GM12878 (cell line): ENCODE measurements around the gene LRR1. TPM values are rescaled to one million over a fixed set of nuclear protein-coding genes. Genes with fewer than 3 reads are reported as not detected.

ENCODE experiments used
- ATAC-seq: fragments of 200-7000 bp; cut with Tn5 transposase; 3 replicates; pipeline ENCODE4 v1.9.1; 2020; ENCODE audit warnings: mild to moderate bottlenecking, moderate library complexity
- BruUV-seq: library from RNA; stranded (reverse); fragments of 400-500 nt; replicated peaks from 2 replicates; lab custom pipeline; 2021; lab: Mats Ljungman, UMichigan
- CTCF ChIA-PET: fragments of 300-600 bp; sonication (Branson Sonifier 250); formaldehyde crosslinking; extraction: SDS; loops from one replicate; lab custom pipeline; 2021; ENCODE audit warnings: inconsistent platforms; lab: Yijun Ruan, JAX
- POLR2A ChIA-PET: fragments of 350-600 bp; formaldehyde crosslinking; extraction: SDS; loops from one replicate; lab custom pipeline; 2021; ENCODE audit warnings: inconsistent platforms; lab: Charles Lee
- RAD21 ChIA-PET: fragments of 300-600 bp; sonication (Branson Sonifier 250); formaldehyde crosslinking; loops from one replicate; lab custom pipeline; 2023; ENCODE audit warnings: antibody characterized with exemption; ENCODE audit not compliant: unreplicated experiment; lab: Charles Lee
- SMC1A ChIA-PET: fragments of 300-600 bp; sonication (Branson Sonifier 250); formaldehyde crosslinking; loops from one replicate; lab custom pipeline; 2023; ENCODE audit not compliant: unreplicated experiment, uncharacterized antibody; lab: Charles Lee
- DNase-seq: peaks from one replicate; pipeline ENCODE4 v3.0.0-alpha.2; 2011; ENCODE audit warnings: low read depth, low spot score
- FAIRE-seq: peaks from 3 replicates; lab custom pipeline; 2011; peaks lifted over from hg19 to GRCh38; lab: Jason Lieb, UNC
- H2AFZ ChIP-seq: 2 replicates; pipeline ENCODE4 v1.6.0; 2011; ENCODE audit warnings: low read depth, low read length, control low read depth; ENCODE audit not compliant: control insufficient read depth
- H3K27ac ChIP-seq: 2 replicates; pipeline ENCODE4 v1.5.1; 2011; ENCODE audit warnings: control low read depth; ENCODE audit not compliant: control insufficient read depth, insufficient read depth
- H3K27me3 ChIP-seq, 2 experiments: replicated peaks in 1 of 2; 2 replicates each; pipeline versions ENCODE4 v1.6.0 to v1.6.1; 2011; ENCODE audit warnings: low read length in 1 of 2; ENCODE audit not compliant: control insufficient read depth in 2 of 2, insufficient read depth in 2 of 2
- H3K36me3 ChIP-seq, 2 experiments: 2 replicates each; pipeline ENCODE4 v1.5.1; 2011; ENCODE audit warnings: low read length in 1 of 2; ENCODE audit not compliant: control insufficient read depth in 2 of 2, insufficient read depth in 2 of 2
- H3K4me1 ChIP-seq: 2 replicates; pipeline ENCODE4 v1.6.1; 2011; ENCODE audit warnings: mild to moderate bottlenecking, low read length, moderate library complexity, mixed read lengths; ENCODE audit not compliant: control insufficient read depth, insufficient read depth
- H3K4me2 ChIP-seq: 2 replicates; pipeline ENCODE4 v1.6.0; 2011; ENCODE audit warnings: control low read depth; ENCODE audit not compliant: control insufficient read depth, insufficient read depth
- H3K4me3 ChIP-seq: fragments of 200-600 bp; sonication (generic); 2 replicates; pipeline ENCODE4 v1.5.1; 2016
- H3K79me2 ChIP-seq: 2 replicates; pipeline ENCODE4 v1.6.0; 2011; ENCODE audit warnings: low read length; ENCODE audit not compliant: control insufficient read depth, insufficient read depth
- H3K9ac ChIP-seq: 2 replicates; pipeline ENCODE4 v1.8.0; 2011; ENCODE audit warnings: low read length, control low read depth, mixed read lengths; ENCODE audit not compliant: control insufficient read depth, insufficient read depth
- H3K9me3 ChIP-seq: replicated peaks from 3 replicates; pipeline ENCODE4 v1.5.1; 2011; ENCODE audit warnings: mild to moderate bottlenecking, low read length; ENCODE audit not compliant: control insufficient read depth, insufficient read depth
- H4K20me1 ChIP-seq: 2 replicates; pipeline ENCODE4 v1.6.0; 2011; ENCODE audit not compliant: control insufficient read depth, insufficient read depth
- ATF7 ChIP-seq: fragments of 450-650 bp; IDR thresholded peaks from 2 replicates; pipeline ENCODE4 v1.6.1; 2016; ENCODE audit warnings: low read depth, mild to moderate bottlenecking
- BACH1 ChIP-seq: fragments of 450-650 bp; IDR thresholded peaks from 2 replicates; pipeline ENCODE4 v1.6.1; 2017; ENCODE audit warnings: mild to moderate bottlenecking, borderline replicate concordance
- CHD2 ChIP-seq: IDR thresholded peaks from 2 replicates; pipeline ENCODE4 v1.6.1; 2011; ENCODE audit warnings: low read depth, low read length, improper control_type of control experiment, borderline replicate concordance
- CHD4 ChIP-seq: fragments of 200-600 bp; sonication (generic); IDR thresholded peaks from 2 replicates; pipeline ENCODE4 v1.6.1; 2016; ENCODE audit warnings: mild to moderate bottlenecking
- EP300 ChIP-seq, 2 experiments: fragments of 150-350 bp in 1 of 2; IDR thresholded peaks; 2 replicates each; pipeline ENCODE4 v1.6.1; 2011 to 2012; ENCODE audit warnings: low read depth in 2 of 2, low read length in 2 of 2, borderline replicate concordance in 1 of 2, improper control_type of control experiment in 1 of 2, inconsistent platforms in 1 of 2; ENCODE audit not compliant: control insufficient read depth in 1 of 2
- EZH2 ChIP-seq: IDR thresholded peaks from 2 replicates; pipeline ENCODE4 v1.6.1; 2012; ENCODE audit warnings: low read depth, mild to moderate bottlenecking, control low read depth, inconsistent platforms, low read length, borderline replicate concordance; ENCODE audit not compliant: control insufficient read depth
- NR2C2 ChIP-seq: IDR thresholded peaks from 2 replicates; pipeline ENCODE4 v1.6.1; 2011; ENCODE audit warnings: borderline replicate concordance, low read depth; ENCODE audit not compliant: control insufficient read depth, insufficient read length
- POU2F2 ChIP-seq: IDR thresholded peaks from 3 replicates; pipeline ENCODE4 v1.6.1; 2011; ENCODE audit warnings: low read depth, mild to moderate bottlenecking, low read length, borderline replicate concordance
- SUZ12 ChIP-seq: fragments of 200-600 bp; sonication (generic); IDR thresholded peaks from one replicate; pipeline ENCODE4 v1.6.1; 2018; ENCODE audit warnings: antibody characterized with exemption, mild to moderate bottlenecking; ENCODE audit not compliant: unreplicated experiment
- ZNF274 ChIP-seq: IDR thresholded peaks from one replicate; pipeline ENCODE4 v1.8.0; 2011; ENCODE audit not compliant: insufficient read length, insufficient read depth
- whole genome bisulfite sequencing: methylation state at CpG from one replicate; pipeline ENCODE4 v1.1.6; 2016; ENCODE audit warnings: low lambda C conversion rate; ENCODE audit not compliant: insufficient replicate concordance, insufficient coverage; ENCODE audit errors: missing lambda C conversion rate; 5-methylcytosine and 5-hydroxymethylcytosine counted together
- in situ Hi-C: fragments of 300-500 bp; cut with MboI; formaldehyde crosslinking; loops from 9 replicates; pipeline ENCODE4 v1.14.3; 2018; ENCODE audit warnings: mixed read lengths
- intact Hi-C: fragments of 100-400 bp; cut with micrococcal nuclease; formaldehyde crosslinking; loops from one replicate; pipeline ENCODE4 v1.14.2; 2022; ENCODE audit not compliant: unreplicated experiment
- polyA plus RNA-seq, 11 experiments: library from polyadenylated mRNA; depleted of rRNA in 4 of 11; unstranded in 6 of 11; stranded (reverse) in 5 of 11; fragments of >200 nt; fragmentation: Nextera tagmentation in 4 of 11; fragmentation: Illumina TruSeq in 1 of 11; extraction: Ambion mirVana in 4 of 11; extraction: Trizol in 1 of 11; gene quantifications; 1 replicate in 1 of 11; 2 replicates in 10 of 11; pipeline versions ENCODE4 v1.2.1 to v1.2.3, GENCODE V29; 2011 to 2016; ENCODE audit warnings: inconsistent platforms in 2 of 11, missing spikeins in 2 of 11, low read depth in 1 of 11
- total RNA-seq, 4 experiments: library from RNA; depleted of rRNA in 3 of 4; stranded (reverse); fragments of >200 nt in 3 of 4; fragmentation: Illumina TruSeq in 1 of 4; extraction: Trizol in 1 of 4; gene quantifications; 2 replicates each; pipeline versions ENCODE4 v1.2.1 to v1.2.3, GENCODE V29; 2013 to 2021
- TF ChIP-seq, protein P1 (sequence below): IDR thresholded peaks from 2 replicates; pipeline ENCODE4 v1.6.1; 2011; ENCODE audit warnings: borderline replicate concordance, low read depth, mild to moderate bottlenecking, moderate library complexity, low read length; ENCODE audit not compliant: insufficient read depth, poor library complexity, severe bottlenecking
- TF ChIP-seq, protein P2 (sequence below): fragments of 450-650 bp; IDR thresholded peaks from 2 replicates; pipeline ENCODE4 v1.6.1; 2017; ENCODE audit warnings: mild to moderate bottlenecking, moderate library complexity
- TF ChIP-seq, protein P3 (sequence below): IDR thresholded peaks from 2 replicates; pipeline ENCODE4 v1.6.1; 2012; ENCODE audit warnings: low read depth, low read length, improper control_type of control experiment
- TF ChIP-seq, protein P4 (sequence below): IDR thresholded peaks from 2 replicates; pipeline ENCODE4 v1.6.1; 2011; ENCODE audit warnings: low read depth, mild to moderate bottlenecking, low read length, moderate library complexity, borderline replicate concordance; ENCODE audit errors: extremely low read depth

Gene LRR1
- total and polyA plus RNA-seq, 10 of the 15 experiments (the other 5 are each of a cell fraction or from before 2014, with no cell fraction given), result 36.9 to 110 (median 53.1) TPM

DNA sequence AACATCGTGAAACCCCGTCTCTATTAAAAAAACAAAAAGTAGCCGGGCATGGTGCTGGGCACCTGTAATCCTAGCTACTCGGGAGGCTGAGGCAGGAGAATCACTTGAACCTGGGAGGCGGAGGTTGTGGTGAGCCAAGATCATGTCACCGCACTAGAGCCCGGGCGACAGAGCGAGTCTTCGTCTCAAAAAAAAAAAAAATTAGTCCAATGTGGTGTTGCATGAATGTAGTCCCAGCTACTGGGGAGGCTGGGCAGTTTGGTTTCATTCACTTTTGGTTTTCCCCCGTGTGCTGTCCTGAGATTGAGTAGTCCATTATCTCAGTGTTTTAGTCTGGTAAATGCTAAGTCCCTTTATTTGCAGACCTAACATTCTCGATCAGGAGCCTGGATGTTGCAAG is 32.0 kb upstream of the LRR1 start:
- ChIA-PET SMC1A (no interaction called here), RAD21 (no interaction called here), POLR2A (no interaction called here), CTCF (no interaction called here)
- no peak overlapping the region for H3K4me2 ChIP-seq
- BruUV-seq, result no TSS peak
- no peak for DNase-seq
- in situ Hi-C loops (no loop called here), intact Hi-C loops (no loop called here)
- H3K4me3 ChIP-seq, result no peak overlapping the region
- no peak overlapping the region for H3K9ac ChIP-seq
- H3K9me3 ChIP-seq, result no peaks in the 10 kb centered on the region; the same call in 2 of the 3 replicates
- no peak for FAIRE-seq
- no peaks in the 10 kb centered on the region for H4K20me1 ChIP-seq
- no peaks in the 10 kb centered on the region for H3K4me1 ChIP-seq
- no peaks in the 10 kb centered on the region for H3K27me3 ChIP-seq
- 80% methylated on average over 12 of the region's 12 CpGs for WGBS
- no peak overlapping the region for H2AFZ ChIP-seq
- H3K27ac ChIP-seq, result no peak overlapping the region
- H3K79me2 ChIP-seq, result no peaks in the 10 kb centered on the region
- no peaks in the 10 kb centered on the region for H3K36me3 ChIP-seq
- ATAC-seq, result no peak
- no peak for TF ChIP-seq SUZ12
- TF ChIP-seq, protein P1, sequence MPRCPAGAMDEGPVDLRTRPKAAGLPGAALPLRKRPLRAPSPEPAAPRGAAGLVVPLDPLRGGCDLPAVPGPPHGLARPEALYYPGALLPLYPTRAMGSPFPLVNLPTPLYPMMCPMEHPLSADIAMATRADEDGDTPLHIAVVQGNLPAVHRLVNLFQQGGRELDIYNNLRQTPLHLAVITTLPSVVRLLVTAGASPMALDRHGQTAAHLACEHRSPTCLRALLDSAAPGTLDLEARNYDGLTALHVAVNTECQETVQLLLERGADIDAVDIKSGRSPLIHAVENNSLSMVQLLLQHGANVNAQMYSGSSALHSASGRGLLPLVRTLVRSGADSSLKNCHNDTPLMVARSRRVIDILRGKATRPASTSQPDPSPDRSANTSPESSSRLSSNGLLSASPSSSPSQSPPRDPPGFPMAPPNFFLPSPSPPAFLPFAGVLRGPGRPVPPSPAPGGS, result no peak
- TF ChIP-seq EP300 (IDR thresholded peaks at IDR 0.05; ENCODE audit: borderline replicate concordance in 1 of 2, control insufficient read depth in 1 of 2, low read depth in 2 of 2, low read length in 2 of 2), result no peak
- no peak for TF ChIP-seq NR2C2
- TF ChIP-seq CHD4, result no peak
- TF ChIP-seq, protein P2, sequence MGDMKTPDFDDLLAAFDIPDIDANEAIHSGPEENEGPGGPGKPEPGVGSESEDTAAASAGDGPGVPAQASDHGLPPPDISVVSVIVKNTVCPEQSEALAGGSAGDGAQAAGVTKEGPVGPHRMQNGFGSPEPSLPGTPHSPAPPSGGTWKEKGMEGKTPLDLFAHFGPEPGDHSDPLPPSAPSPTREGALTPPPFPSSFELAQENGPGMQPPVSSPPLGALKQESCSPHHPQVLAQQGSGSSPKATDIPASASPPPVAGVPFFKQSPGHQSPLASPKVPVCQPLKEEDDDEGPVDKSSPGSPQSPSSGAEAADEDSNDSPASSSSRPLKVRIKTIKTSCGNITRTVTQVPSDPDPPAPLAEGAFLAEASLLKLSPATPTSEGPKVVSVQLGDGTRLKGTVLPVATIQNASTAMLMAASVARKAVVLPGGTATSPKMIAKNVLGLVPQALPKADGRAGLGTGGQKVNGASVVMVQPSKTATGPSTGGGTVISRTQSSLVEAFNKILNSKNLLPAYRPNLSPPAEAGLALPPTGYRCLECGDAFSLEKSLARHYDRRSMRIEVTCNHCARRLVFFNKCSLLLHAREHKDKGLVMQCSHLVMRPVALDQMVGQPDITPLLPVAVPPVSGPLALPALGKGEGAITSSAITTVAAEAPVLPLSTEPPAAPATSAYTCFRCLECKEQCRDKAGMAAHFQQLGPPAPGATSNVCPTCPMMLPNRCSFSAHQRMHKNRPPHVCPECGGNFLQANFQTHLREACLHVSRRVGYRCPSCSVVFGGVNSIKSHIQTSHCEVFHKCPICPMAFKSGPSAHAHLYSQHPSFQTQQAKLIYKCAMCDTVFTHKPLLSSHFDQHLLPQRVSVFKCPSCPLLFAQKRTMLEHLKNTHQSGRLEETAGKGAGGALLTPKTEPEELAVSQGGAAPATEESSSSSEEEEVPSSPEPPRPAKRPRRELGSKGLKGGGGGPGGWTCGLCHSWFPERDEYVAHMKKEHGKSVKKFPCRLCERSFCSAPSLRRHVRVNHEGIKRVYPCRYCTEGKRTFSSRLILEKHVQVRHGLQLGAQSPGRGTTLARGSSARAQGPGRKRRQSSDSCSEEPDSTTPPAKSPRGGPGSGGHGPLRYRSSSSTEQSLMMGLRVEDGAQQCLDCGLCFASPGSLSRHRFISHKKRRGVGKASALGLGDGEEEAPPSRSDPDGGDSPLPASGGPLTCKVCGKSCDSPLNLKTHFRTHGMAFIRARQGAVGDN, result no peak
- TF ChIP-seq POU2F2, result no peak
- no peak for TF ChIP-seq EZH2
- TF ChIP-seq BACH1, result no peak
- TF ChIP-seq, protein P3, sequence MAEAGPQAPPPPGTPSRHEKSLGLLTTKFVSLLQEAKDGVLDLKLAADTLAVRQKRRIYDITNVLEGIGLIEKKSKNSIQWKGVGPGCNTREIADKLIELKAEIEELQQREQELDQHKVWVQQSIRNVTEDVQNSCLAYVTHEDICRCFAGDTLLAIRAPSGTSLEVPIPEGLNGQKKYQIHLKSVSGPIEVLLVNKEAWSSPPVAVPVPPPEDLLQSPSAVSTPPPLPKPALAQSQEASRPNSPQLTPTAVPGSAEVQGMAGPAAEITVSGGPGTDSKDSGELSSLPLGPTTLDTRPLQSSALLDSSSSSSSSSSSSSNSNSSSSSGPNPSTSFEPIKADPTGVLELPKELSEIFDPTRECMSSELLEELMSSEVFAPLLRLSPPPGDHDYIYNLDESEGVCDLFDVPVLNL, result no peak
- TF ChIP-seq, protein P4, sequence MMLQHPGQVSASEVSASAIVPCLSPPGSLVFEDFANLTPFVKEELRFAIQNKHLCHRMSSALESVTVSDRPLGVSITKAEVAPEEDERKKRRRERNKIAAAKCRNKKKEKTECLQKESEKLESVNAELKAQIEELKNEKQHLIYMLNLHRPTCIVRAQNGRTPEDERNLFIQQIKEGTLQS, result no peak
- TF ChIP-seq ZNF274, result no peak
- no peak for TF ChIP-seq CHD2
- no peak for TF ChIP-seq ATF7
